Sigmoid colon (tissue), 7 donors: Measurements from ENCODE around the gene SSU72. TPM values are rescaled to one million over a fixed set of nuclear protein-coding genes. Genes with fewer than 3 reads are reported as not detected.

Experiments
- DNase-seq: peaks from one replicate; pipeline ENCODE4 v3.0.0-alpha.2; 2019
- H3K27ac ChIP-seq, 4 donors: fragments of 200-600 bp; sonication (generic); one replicate each; pipeline ENCODE4 v1.5.1; 2016 to 2019; ENCODE audit warnings: mild to moderate bottlenecking in 1 of 4
- H3K27me3 ChIP-seq, 3 donors: fragments of 200-600 bp; sonication (generic); one replicate each; pipeline ENCODE4 v1.5.1; 2019; ENCODE audit warnings: mild to moderate bottlenecking in 1 of 3
- H3K36me3 ChIP-seq, 4 donors: fragments of 200-600 bp; sonication (generic); one replicate each; pipeline ENCODE4 v1.5.1; 2016 to 2019
- H3K4me1 ChIP-seq, 4 donors: fragments of 200-600 bp; sonication (generic); one replicate each; pipeline ENCODE4 v1.5.1; 2017 to 2019
- H3K4me3 ChIP-seq, 4 donors: fragments of 200-600 bp; sonication (generic); one replicate each; pipeline ENCODE4 v1.5.1; 2017 to 2019; ENCODE audit warnings: mild to moderate bottlenecking in 2 of 4, moderate library complexity in 1 of 4
- H3K9me3 ChIP-seq, 4 donors: fragments of 200-600 bp in 3 of 4; sonication (generic) in 3 of 4; one replicate each; pipeline versions ENCODE4 v1.5.1 to v1.6.1; 2013 to 2019
- CTCF ChIP-seq, 4 experiments: fragments of 450-650 bp in 3 of 4; fragments of 200-600 bp in 1 of 4; IDR thresholded peaks; one replicate each; pipeline ENCODE4 v1.5.1; 2016 to 2019; ENCODE audit warnings: antibody characterized with exemption in 4 of 4, mild to moderate bottlenecking in 3 of 4, moderate library complexity in 2 of 4
- EP300 ChIP-seq, 4 donors: sonication (generic); formaldehyde crosslinking; IDR thresholded peaks; one replicate each; pipeline ENCODE4 v1.6.1; 2017; ENCODE audit warnings: antibody characterized with exemption in 4 of 4
- POLR2A ChIP-seq, 2 donors: fragments of 450-650 bp; IDR thresholded peaks; one replicate each; pipeline ENCODE4 v1.6.1; 2016; ENCODE audit warnings: antibody characterized with exemption in 2 of 2, mild to moderate bottlenecking in 2 of 2, moderate library complexity in 2 of 2
- POLR2AphosphoS5 ChIP-seq, 4 donors: sonication (generic); formaldehyde crosslinking; IDR thresholded peaks; one replicate each; pipeline ENCODE4 v1.6.1; 2017; ENCODE audit warnings: antibody characterized with exemption in 4 of 4
- WGBS, 2 donors: extraction: QIAGEN DNeasy Blood & Tissue Kit; methylation state at CpG; one replicate each; pipeline ENCODE4 v1.1.7; 2013; 5-methylcytosine and 5-hydroxymethylcytosine counted together
- intact Hi-C: fragments of 100-400 bp; cut with DNase I; formaldehyde crosslinking; loops from one replicate; pipeline ENCODE4 v1.15.1; 2023
- polyA plus RNA-seq, 3 donors: library from polyadenylated mRNA; stranded (reverse); fragments of 200-250 nt; gene quantifications; one replicate each; pipeline ENCODE4 v1.2.3, GENCODE V29; 2013
- total RNA-seq, 4 donors: library from RNA; depleted of rRNA; stranded (reverse); fragments of >200 nt; gene quantifications; one replicate each; pipeline ENCODE4 v1.1.0, GENCODE V29; 2016
- donor health status: healthy with polysubstance abuse.
- donor health status: Bipolar disorder and iron deficiency.
- donor health status: healthy.

The SSU72 gene
- total and polyA plus RNA-seq, 7 donors: 98.9 to 165 (median 119) TPM

DNA sequence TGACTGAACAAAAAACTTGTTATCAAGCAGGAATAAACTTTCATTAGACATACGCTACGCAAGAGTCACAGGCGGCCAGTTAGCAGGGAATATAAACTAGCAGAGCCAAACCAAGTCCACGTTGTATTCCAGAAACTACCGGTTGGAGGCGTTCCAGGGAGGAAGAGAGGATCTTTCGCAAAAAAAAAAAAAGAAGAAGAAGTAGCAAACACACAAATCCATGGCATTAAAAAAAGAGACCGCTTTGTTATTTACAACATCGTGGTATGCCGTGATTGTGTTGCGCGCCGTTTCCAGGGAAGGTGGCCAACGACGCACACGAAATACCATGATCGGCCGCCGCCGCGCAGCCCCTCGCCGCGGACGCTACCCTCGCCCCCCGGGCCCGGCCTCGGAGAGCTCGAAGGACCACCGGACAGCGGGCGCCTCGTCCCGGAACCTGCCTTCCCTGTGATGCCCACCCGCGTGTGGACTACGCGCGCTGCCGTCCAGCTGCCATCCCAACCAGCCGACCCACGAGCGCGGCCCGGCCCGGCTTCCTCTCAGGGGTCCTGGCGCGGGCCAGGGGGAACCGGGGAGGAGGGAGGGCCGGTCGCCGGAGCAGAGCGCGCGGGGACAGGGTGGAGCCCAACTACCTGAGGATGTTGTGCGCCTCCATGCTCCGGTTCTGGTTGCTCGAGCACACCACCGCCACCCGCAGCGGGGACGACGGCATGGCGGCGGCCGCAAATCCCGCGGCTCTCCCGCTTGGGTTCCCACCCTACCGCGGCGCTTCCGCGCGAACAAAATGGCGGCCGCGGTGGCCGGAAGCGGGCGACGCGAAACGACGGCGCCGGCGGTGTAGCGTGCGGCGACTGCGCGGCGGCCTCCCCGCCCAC is 581 bp downstream of the SSU72 start:
- peak; percentile 75 for DNase-seq
- H3K36me3 ChIP-seq: no peaks in the 10 kb centered on the region
- H3K4me1 ChIP-seq: peaks cover 0 to 48% (median 44%) of the 10 kb centered on the region in 4 donors

GRCh38 chr1:1569341-1569740 is 5.3 kb downstream of the SSU72 start:
- Histone ChIP-seq H3K27ac (no peak overlapping the region), H3K36me3 (peaks cover 3 to 9% (median 7%) of the 10 kb centered on the region in 4 donors), H3K4me1 (peaks cover 0 to 60% (median 55%) of the 10 kb centered on the region in 4 donors), H3K4me3 (no peak overlapping the region), H3K9me3 (no peaks in the 10 kb centered on the region), H3K27me3 (no peaks in the 10 kb centered on the region)
- intact Hi-C loops: no loop called here
- TF ChIP-seq POLR2AphosphoS5 (IDR thresholded peaks at IDR 0.05) (no peak), CTCF (IDR thresholded peaks at IDR 0.05) (no peak), POLR2A (IDR thresholded peaks at IDR 0.05) (no peak), EP300 (IDR thresholded peaks at IDR 0.05) (no peak)
- 88 to 92% methylated on average over 7 of the region's 7 CpGs for WGBS, 2 donors
- no peak for DNase-seq

More for the DNA sequence above, 581 bp downstream of the SSU72 start:
- H3K9me3 ChIP-seq: no peaks in the 10 kb centered on the region
- intact Hi-C loops: loop anchor here (2.0 kb wide), 1 partner anchor 41 kb away; the partner anchor contains the start of gene MIB2
- H3K4me3 ChIP-seq: peak overlapping the region; percentile 95 to 100 (median 98)
- H3K27me3 ChIP-seq: no peaks in the 10 kb centered on the region
- TF ChIP-seq POLR2AphosphoS5 (IDR thresholded peaks at IDR 0.05) (peak in 2 of 4 donors; percentile 16 to 18), EP300 (IDR thresholded peaks at IDR 0.05) (no peak), POLR2A (IDR thresholded peaks at IDR 0.05) (no peak), CTCF (IDR thresholded peaks at IDR 0.05) (peak in 1 of 4 experiments; percentile 5)
- peak overlapping the region; percentile 97 to 100 (median 99) for H3K27ac ChIP-seq
- 0 to 1% methylated on average over 96 of the region's 96 CpGs for WGBS, 2 donors

GRCh38 chr1:1567891-1568291 is 6.8 kb downstream of the SSU72 start:
- intact Hi-C loops: no loop called here
- Histone ChIP-seq H3K4me3 (no peak overlapping the region), H3K4me1 (peaks cover 0 to 51% (median 46%) of the 10 kb centered on the region in 4 donors), H3K36me3 (peaks cover 15 to 21% (median 19%) of the 10 kb centered on the region in 4 donors), H3K27me3 (no peaks in the 10 kb centered on the region), H3K9me3 (no peaks in the 10 kb centered on the region), H3K27ac (peak overlapping the region in 1 of 4 donors; percentile 31)
- DNase-seq: peak; percentile 66
- TF ChIP-seq POLR2AphosphoS5 (IDR thresholded peaks at IDR 0.05) (no peak), POLR2A (IDR thresholded peaks at IDR 0.05) (no peak), EP300 (IDR thresholded peaks at IDR 0.05) (no peak), CTCF (IDR thresholded peaks at IDR 0.05) (no peak)
- WGBS, 2 donors: 75 to 81% methylated on average over 10 of the region's 10 CpGs

GRCh38 chr1:1567152-1567875 is 7.3 kb downstream of the SSU72 start:
- Histone ChIP-seq H3K9me3 (no peaks in the 10 kb centered on the region), H3K27ac (peak overlapping the region in 1 of 4 donors; percentile 31), H3K4me3 (no peak overlapping the region), H3K4me1 (peaks cover 0 to 45% (median 40%) of the 10 kb centered on the region in 4 donors), H3K36me3 (peaks cover 20 to 27% (median 24%) of the 10 kb centered on the region in 4 donors), H3K27me3 (no peaks in the 10 kb centered on the region)
- intact Hi-C loops: no loop called here
- no peak for TF ChIP-seq POLR2A (IDR thresholded peaks at IDR 0.05)
- no peak for TF ChIP-seq CTCF (IDR thresholded peaks at IDR 0.05)
- no peak for TF ChIP-seq POLR2AphosphoS5 (IDR thresholded peaks at IDR 0.05)
- TF ChIP-seq EP300 (IDR thresholded peaks at IDR 0.05): no peak
- no peak for DNase-seq
- WGBS, 2 donors: 90 to 91% methylated on average over 31 of the region's 31 CpGs
